Measurements from ENCODE around the gene C1QL4. TPM values are rescaled to one million over a fixed set of nuclear protein-coding genes. Genes with fewer than 3 reads are reported as not detected.

C1QL4 gene
- total RNA-seq, 1 donor from 2014 or later, result not detected

DNA sequence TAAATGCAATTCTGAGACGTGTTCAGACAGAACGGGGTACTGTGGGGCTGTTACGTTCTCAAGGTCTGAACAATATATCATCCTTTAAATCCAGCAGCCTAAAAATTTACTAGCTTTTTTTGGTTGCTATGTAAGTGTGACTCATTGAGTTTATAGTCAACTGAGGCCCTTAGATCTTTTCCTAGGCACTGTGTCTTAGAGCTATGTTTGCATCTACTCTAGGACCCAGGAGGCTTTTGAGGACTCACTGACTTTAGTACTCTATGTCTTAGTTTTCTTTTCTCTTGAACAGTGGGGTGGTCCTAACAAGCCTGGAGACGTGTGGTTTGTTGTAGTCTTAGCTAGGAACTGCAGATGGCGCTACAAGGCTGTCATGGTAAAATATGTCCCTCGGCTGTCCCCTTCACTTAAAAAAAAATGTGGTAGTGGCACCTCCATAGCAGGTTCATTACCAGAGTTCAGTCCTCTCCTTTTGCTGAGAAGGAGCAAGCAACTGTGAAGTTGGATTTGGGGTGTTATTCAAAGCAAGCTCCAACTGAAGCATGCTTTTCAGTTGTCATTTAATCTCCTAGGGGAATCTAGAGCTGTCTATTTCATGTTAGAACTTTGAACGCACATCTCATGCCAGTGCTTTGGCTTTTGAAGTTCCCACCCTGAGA lies 21.6 kb upstream of the C1QL4 start:
- ChIA-PET POLR2A (interaction anchor here (0.6 to 1.5 kb wide), 7 partner anchors 8 to 1573 kb away, joined by 3 to 13 read pairs (median 5); partner anchors contain the start of genes SPATS2 and TUBA1C), CTCF (interaction anchor here (0.5 to 7.9 kb wide), 39 partner anchors 8 to 1066 kb away, joined by 3 to 345 read pairs (median 4); partner anchors contain the start of genes C1QL4, DNAJC22, KCNH3 and PRPF40B)
- Mint-ChIP-seq H3K27me3 (peaks cover 13% of the 10 kb centered on the region), H3K36me3 (ENCODE audit: low read depth) (no peaks in the 10 kb centered on the region), H3K4me3 (no peak overlapping the region), H3K9me3 (no peaks in the 10 kb centered on the region), H3K4me1 (peaks cover 2% of the 10 kb centered on the region), H3K27ac (no peak overlapping the region)
- TF ChIP-seq, protein P1, sequence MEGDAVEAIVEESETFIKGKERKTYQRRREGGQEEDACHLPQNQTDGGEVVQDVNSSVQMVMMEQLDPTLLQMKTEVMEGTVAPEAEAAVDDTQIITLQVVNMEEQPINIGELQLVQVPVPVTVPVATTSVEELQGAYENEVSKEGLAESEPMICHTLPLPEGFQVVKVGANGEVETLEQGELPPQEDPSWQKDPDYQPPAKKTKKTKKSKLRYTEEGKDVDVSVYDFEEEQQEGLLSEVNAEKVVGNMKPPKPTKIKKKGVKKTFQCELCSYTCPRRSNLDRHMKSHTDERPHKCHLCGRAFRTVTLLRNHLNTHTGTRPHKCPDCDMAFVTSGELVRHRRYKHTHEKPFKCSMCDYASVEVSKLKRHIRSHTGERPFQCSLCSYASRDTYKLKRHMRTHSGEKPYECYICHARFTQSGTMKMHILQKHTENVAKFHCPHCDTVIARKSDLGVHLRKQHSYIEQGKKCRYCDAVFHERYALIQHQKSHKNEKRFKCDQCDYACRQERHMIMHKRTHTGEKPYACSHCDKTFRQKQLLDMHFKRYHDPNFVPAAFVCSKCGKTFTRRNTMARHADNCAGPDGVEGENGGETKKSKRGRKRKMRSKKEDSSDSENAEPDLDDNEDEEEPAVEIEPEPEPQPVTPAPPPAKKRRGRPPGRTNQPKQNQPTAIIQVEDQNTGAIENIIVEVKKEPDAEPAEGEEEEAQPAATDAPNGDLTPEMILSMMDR (IDR thresholded peaks at IDR 0.05), result no peak
- DNase-seq, result no peak
- ATAC-seq (ENCODE audit: low read depth), result peak; percentile 96
- intact Hi-C loops (cut with micrococcal nuclease), result loop anchor here (1.0 kb wide), 3 partner anchors 70 to 222 kb away; no protein-coding TSS in a partner anchor

DNA sequence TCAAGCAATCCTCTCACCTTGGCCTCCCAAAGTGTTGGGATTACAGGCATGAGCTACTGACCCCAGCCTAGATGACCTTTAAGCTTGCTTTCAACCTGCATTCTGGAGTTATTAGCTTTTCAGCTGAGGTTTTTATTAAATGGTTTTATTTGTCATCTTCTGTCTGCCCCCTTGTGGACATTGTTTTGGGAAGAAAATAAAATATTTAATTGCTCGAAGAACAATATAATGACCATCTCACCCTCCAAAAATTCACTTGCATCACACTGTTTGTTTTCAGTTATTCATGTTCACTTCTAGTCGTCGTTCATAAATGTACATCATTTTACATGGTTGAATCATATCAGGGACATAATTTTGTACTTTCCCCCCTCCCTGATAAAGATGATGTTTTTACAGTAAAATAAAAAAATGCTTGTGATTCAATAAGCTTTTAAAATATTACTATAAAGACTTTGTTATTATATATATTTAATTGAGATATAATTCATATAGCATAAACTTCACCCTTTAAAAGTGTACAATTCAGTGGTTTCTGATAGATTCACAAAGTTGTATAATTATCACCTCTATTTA lies 20.2 kb upstream of the C1QL4 start:
- ATAC-seq (ENCODE audit: low read depth) (no peak), DNase-seq (no peak)
- no peaks in the 10 kb centered on the region for H3K9me3 Mint-ChIP-seq
- no peak overlapping the region for H3K27ac Mint-ChIP-seq
- peaks cover 21% of the 10 kb centered on the region for H3K27me3 Mint-ChIP-seq
- no peaks in the 10 kb centered on the region for H3K36me3 Mint-ChIP-seq (ENCODE audit: low read depth)
- TF ChIP-seq, protein P1 (IDR thresholded peaks at IDR 0.05), result no peak
- no peak overlapping the region for H3K4me3 Mint-ChIP-seq
- POLR2A ChIA-PET, result interaction anchor here (0.6 to 0.7 kb wide), 3 partner anchors 15 to 482 kb away, joined by 3 to 6 read pairs (median 4); no protein-coding TSS in a partner anchor
- peaks cover 2% of the 10 kb centered on the region for H3K4me1 Mint-ChIP-seq
- CTCF ChIA-PET, result interaction anchor here (0.8 to 7.9 kb wide), 15 partner anchors 9 to 405 kb away, joined by 3 to 345 read pairs (median 12); partner anchors contain the start of gene DNAJC22
- intact Hi-C loops (cut with micrococcal nuclease), result no loop called here

DNA sequence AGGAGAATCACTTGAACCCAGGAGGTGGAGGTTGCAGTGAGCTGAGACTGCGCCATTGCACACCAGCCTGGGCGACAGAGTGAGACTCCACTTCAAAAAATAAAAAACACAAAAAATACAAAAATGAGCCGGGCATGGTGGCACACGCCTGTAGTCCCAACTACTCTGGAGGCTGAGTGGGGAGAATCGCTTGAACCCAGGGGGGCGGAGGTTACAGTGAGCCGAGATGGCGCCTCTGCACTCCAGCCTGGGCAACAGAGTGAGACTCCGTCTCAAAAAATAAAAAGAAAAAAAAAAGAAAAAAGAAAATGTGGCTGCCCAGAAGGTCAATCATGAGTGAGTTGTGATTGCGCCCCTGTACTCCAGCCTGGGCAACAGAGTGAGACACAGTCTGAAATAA lies 18.9 kb upstream of the C1QL4 start:
- TF ChIP-seq, protein P1 (IDR thresholded peaks at IDR 0.05), result no peak
- Mint-ChIP-seq H3K36me3 (ENCODE audit: low read depth) (no peaks in the 10 kb centered on the region), H3K9me3 (no peaks in the 10 kb centered on the region), H3K27me3 (peaks cover 22% of the 10 kb centered on the region), H3K4me3 (no peak overlapping the region), H3K27ac (no peak overlapping the region), H3K4me1 (peaks cover 2% of the 10 kb centered on the region)
- intact Hi-C loops (cut with micrococcal nuclease), result no loop called here
- ChIA-PET POLR2A (no interaction called here), CTCF (interaction anchor here (0.8 to 7.9 kb wide), 4 partner anchors 9 to 156 kb away, joined by 4 to 345 read pairs (median 28); partner anchors contain the start of gene DNAJC22)
- ATAC-seq (ENCODE audit: low read depth), result no peak
- DNase-seq, result no peak

DNA sequence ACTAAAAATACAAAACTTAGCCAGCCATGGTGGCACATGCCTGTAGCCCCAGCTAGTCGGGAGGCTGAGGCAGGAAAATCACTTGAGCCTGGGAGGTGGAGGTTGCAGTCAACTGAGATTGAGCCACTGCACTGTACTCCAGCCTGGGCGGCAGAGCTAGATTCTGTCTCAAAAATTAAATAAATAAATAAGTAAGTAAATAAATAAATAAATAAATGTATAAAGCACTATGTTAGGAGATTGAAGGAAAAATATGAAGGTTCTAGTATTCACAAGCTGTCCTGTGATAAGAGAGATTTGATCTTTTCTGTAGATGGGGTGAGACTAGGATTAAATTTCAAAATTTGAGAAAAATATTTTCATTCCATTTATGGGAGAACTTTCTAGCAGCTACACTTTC lies 15.4 kb upstream of the C1QL4 start:
- DNase-seq (no peak), ATAC-seq (ENCODE audit: low read depth) (no peak)
- CTCF ChIA-PET, result interaction anchor here (0.7 to 1.6 kb wide), 3 partner anchors 63 to 407 kb away, joined by 3 read pairs; no protein-coding TSS in a partner anchor
- POLR2A ChIA-PET, result no interaction called here
- TF ChIP-seq, protein P1 (IDR thresholded peaks at IDR 0.05), result no peak
- no peaks in the 10 kb centered on the region for H3K9me3 Mint-ChIP-seq
- H3K4me1 Mint-ChIP-seq, result peaks cover 6% of the 10 kb centered on the region
- peaks cover 38% of the 10 kb centered on the region for H3K27me3 Mint-ChIP-seq
- no peak overlapping the region for H3K27ac Mint-ChIP-seq
- H3K36me3 Mint-ChIP-seq (ENCODE audit: low read depth), result no peaks in the 10 kb centered on the region
- no peak overlapping the region for H3K4me3 Mint-ChIP-seq
- intact Hi-C loops (cut with micrococcal nuclease), result no loop called here

DNA sequence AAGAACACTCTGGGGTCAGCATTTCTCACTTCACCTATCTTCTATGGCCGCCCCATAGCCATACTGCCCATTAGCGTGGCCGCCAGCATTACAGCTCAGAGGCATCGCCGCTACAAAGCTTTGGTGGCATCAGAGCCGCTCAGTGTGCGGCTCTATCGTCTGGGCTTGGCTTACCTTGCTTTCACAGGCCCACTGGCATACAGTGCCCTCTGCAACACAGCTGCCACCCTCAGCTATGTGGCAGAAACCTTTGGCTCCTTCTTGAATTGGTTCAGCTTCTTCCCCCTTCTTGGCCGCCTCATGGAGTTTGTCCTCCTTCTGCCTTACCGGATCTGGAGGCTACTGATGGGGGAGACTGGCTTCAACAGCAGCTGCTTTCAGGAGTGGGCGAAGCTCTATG lies 12.3 kb upstream of the C1QL4 start:
- intact Hi-C loops (cut with micrococcal nuclease), result loop anchor here (10.0 kb wide), 2 partner anchors 284 to 354 kb away; partner anchors contain the start of genes DDN, KMT2D and RHEBL1
- H3K36me3 Mint-ChIP-seq (ENCODE audit: low read depth), result no peaks in the 10 kb centered on the region

More for the DNA sequence above, 12.3 kb upstream of the C1QL4 start:
- H3K4me3 Mint-ChIP-seq, result no peak overlapping the region
- POLR2A ChIA-PET, result no interaction called here
- no peak for DNase-seq
- CTCF ChIA-PET, result interaction anchor here (1.0 to 4.7 kb wide), 3 partner anchors 9 to 165 kb away, joined by 3 to 59 read pairs (median 4); partner anchors contain the start of gene C1QL4
- H3K4me1 Mint-ChIP-seq, result peaks cover 29% of the 10 kb centered on the region
- H3K9me3 Mint-ChIP-seq, result no peaks in the 10 kb centered on the region
- H3K27ac Mint-ChIP-seq, result no peak overlapping the region
- H3K27me3 Mint-ChIP-seq, result peaks cover 49% of the 10 kb centered on the region
- no peak for ATAC-seq (ENCODE audit: low read depth)
- TF ChIP-seq, protein P1 (IDR thresholded peaks at IDR 0.05), result no peak

All from activated B cell treated with CpG ODN at 0.5 μM for 24 hours (primary cell).